CD8-positive, alpha-beta memory T cell (primary cell): ENCODE measurements around the gene HERC2. TPM values are rescaled to one million over a fixed set of nuclear protein-coding genes. Genes with fewer than 3 reads are reported as not detected.
"Not testable (repeated sequence)": the region's sequence is repeated elsewhere in the genome, so short reads cannot be mapped to it uniquely, and the experiment has no call there.

Experiments
- CTCF ChIA-PET: fragments of 350-600 bp; sonication (Branson Sonifier 250); formaldehyde crosslinking; loops from one replicate; lab custom pipeline; 2021; ENCODE audit warnings: antibody characterized with exemption; lab: Charles Lee
- POLR2A ChIA-PET: fragments of 350-600 bp; sonication (Branson Sonifier 250); formaldehyde crosslinking; loops from one replicate; lab custom pipeline; 2021; ENCODE audit warnings: antibody characterized with exemption; lab: Charles Lee
- DNase-seq, 5 donors: peaks; one replicate each; pipeline versions ENCODE4 v3.0.0 to v3.0.0-alpha.2; 2020 to 2022; ENCODE audit warnings: mixed read lengths in 1 of 5
- H3K27ac ChIP-seq: one replicate; pipeline ENCODE4 v1.7.0; 2013; ENCODE audit warnings: low read depth, mild to moderate bottlenecking, low read length, moderate library complexity
- H3K27me3 ChIP-seq: 2 replicates; pipeline ENCODE4 v1.7.0; 2013; ENCODE audit warnings: low read length, mild to moderate bottlenecking; ENCODE audit not compliant: insufficient read depth, poor library complexity, severe bottlenecking
- H3K36me3 ChIP-seq: 2 replicates; pipeline ENCODE4 v1.7.0; 2013; ENCODE audit warnings: mild to moderate bottlenecking, low read length, moderate library complexity; ENCODE audit not compliant: insufficient read depth
- H3K4me1 ChIP-seq: 2 replicates; pipeline ENCODE4 v1.7.0; 2013; ENCODE audit warnings: mild to moderate bottlenecking, low read length, moderate library complexity; ENCODE audit not compliant: insufficient read depth
- H3K4me3 ChIP-seq: 2 replicates; pipeline ENCODE4 v1.7.0; 2013; ENCODE audit warnings: mild to moderate bottlenecking, low read length
- H3K9me3 ChIP-seq: 2 replicates; pipeline ENCODE4 v1.7.0; 2013; ENCODE audit warnings: mild to moderate bottlenecking, low read length
- H3K27ac Mint-ChIP-seq, 8 donors: one replicate each; pipeline ENCODE4 v1.8.0; 2020 to 2021; ENCODE audit warnings: mixed read lengths in 8 of 8, mild to moderate bottlenecking in 6 of 8, inconsistent platforms in 3 of 8, moderate library complexity in 3 of 8
- H3K27me3 Mint-ChIP-seq, 2 donors: one replicate each; pipeline ENCODE4 v1.8.0; 2020 to 2021; ENCODE audit warnings: mixed read lengths in 2 of 2, mild to moderate bottlenecking in 1 of 2, moderate library complexity in 1 of 2
- H3K36me3 Mint-ChIP-seq, 3 donors: one replicate each; pipeline ENCODE4 v1.8.0; 2020 to 2021; ENCODE audit warnings: mixed read lengths in 3 of 3, inconsistent platforms in 1 of 3, mild to moderate bottlenecking in 1 of 3
- H3K4me1 Mint-ChIP-seq, 3 donors: one replicate each; pipeline ENCODE4 v1.8.0; 2020 to 2021; ENCODE audit warnings: mixed read lengths in 3 of 3, inconsistent platforms in 1 of 3, mild to moderate bottlenecking in 1 of 3
- H3K4me3 Mint-ChIP-seq, 7 donors: one replicate each; pipeline ENCODE4 v1.8.0; 2020 to 2021; ENCODE audit warnings: mixed read lengths in 7 of 7, mild to moderate bottlenecking in 6 of 7, moderate library complexity in 4 of 7, inconsistent platforms in 2 of 7
- H3K9me3 Mint-ChIP-seq, 5 donors: one replicate each; pipeline ENCODE4 v1.8.0; 2020 to 2022; ENCODE audit warnings: mixed read lengths in 5 of 5, mild to moderate bottlenecking in 3 of 5, moderate library complexity in 2 of 5, inconsistent platforms in 1 of 5
- polyA plus RNA-seq: library from polyadenylated mRNA; unstranded; fragments of 300-500 nt; fragmentation: Illumina TruSeq; gene quantifications from one replicate; pipeline ENCODE4 v1.2.3, GENCODE V29; 2021
- total RNA-seq, 2 experiments: library from RNA; stranded (reverse); gene quantifications; one replicate each; pipeline ENCODE4 v1.2.3, GENCODE V29; 2021

Gene HERC2, protein sequence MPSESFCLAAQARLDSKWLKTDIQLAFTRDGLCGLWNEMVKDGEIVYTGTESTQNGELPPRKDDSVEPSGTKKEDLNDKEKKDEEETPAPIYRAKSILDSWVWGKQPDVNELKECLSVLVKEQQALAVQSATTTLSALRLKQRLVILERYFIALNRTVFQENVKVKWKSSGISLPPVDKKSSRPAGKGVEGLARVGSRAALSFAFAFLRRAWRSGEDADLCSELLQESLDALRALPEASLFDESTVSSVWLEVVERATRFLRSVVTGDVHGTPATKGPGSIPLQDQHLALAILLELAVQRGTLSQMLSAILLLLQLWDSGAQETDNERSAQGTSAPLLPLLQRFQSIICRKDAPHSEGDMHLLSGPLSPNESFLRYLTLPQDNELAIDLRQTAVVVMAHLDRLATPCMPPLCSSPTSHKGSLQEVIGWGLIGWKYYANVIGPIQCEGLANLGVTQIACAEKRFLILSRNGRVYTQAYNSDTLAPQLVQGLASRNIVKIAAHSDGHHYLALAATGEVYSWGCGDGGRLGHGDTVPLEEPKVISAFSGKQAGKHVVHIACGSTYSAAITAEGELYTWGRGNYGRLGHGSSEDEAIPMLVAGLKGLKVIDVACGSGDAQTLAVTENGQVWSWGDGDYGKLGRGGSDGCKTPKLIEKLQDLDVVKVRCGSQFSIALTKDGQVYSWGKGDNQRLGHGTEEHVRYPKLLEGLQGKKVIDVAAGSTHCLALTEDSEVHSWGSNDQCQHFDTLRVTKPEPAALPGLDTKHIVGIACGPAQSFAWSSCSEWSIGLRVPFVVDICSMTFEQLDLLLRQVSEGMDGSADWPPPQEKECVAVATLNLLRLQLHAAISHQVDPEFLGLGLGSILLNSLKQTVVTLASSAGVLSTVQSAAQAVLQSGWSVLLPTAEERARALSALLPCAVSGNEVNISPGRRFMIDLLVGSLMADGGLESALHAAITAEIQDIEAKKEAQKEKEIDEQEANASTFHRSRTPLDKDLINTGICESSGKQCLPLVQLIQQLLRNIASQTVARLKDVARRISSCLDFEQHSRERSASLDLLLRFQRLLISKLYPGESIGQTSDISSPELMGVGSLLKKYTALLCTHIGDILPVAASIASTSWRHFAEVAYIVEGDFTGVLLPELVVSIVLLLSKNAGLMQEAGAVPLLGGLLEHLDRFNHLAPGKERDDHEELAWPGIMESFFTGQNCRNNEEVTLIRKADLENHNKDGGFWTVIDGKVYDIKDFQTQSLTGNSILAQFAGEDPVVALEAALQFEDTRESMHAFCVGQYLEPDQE (N-terminal part only)
- total RNA-seq: 10 to 100 TPM; 31.0 to 37.3 TPM
- 10.1 TPM for polyA plus RNA-seq

DNA sequence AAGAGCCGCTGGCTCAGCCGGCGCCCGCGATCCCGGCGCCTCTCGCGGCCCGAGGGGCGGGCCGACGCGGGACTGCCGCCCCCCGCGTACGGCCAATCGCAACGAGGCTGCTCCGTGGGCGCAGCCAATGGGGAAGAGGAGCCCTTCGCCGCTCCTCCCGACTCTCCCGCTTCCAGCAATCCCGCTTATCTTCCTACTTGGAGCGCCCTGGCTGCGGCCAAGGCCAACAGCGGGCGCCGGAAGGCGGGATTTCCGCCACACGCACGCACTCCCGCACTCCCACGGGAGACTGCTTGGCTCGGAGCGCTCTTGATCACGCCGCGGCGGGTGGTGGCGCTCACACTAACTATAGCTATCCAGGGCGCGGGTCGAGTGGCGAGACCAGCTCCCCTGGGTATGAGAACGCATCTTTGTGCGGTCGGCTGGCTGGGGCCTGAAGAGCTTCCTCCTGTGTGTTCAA lies at the start of gene HERC2:
Gene HERC2 (minus strand): TSS at position 51 of the 460 bp plus-strand sequence. CDS start 746 bp downstream, outside the sequence.
- H3K9me3 ChIP-seq, H3K27me3 ChIP-seq, H3K27me3 Mint-ChIP-seq, POLR2A ChIA-PET, H3K36me3 Mint-ChIP-seq, H3K9me3 Mint-ChIP-seq, H3K27ac ChIP-seq, H3K36me3 ChIP-seq, CTCF ChIA-PET, H3K4me3 ChIP-seq, H3K4me1 ChIP-seq, DNase-seq: not testable (repeated sequence)
- Mint-ChIP-seq H3K27ac (peak within 1 kb of the TSS; percentile 76 to 97 (median 92)), H3K4me1 (peaks cover 0 to 13% (median 10%) of the 10 kb centered on the region in 3 donors), H3K4me3 (peak within 1 kb of the TSS; percentile 92 to 100 (median 97))

DNA sequence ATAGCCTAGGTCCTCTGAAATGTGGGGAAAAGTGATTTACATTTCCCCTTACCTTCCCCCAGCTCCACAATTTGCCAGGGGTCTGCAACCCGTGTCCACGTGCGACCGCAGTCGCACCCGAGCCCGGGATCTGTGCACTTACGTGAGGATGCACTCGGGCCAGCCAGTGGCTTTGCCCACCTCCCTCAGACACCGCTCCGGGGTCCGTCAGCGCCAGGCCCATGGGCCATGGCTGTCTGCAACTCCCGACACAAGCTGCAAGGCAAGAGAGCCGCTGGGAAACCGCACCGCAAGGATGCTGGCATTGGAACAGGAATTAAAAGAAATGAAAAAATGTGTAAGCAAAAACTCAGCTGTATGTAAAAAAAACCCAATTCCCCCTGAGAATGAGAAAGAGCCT lies 43.5 kb upstream of the HERC2 start:
- H3K9me3 Mint-ChIP-seq, H3K27ac ChIP-seq, H3K4me3 ChIP-seq, H3K27ac Mint-ChIP-seq, H3K27me3 ChIP-seq, H3K36me3 ChIP-seq, H3K9me3 ChIP-seq, CTCF ChIA-PET, H3K4me1 ChIP-seq, POLR2A ChIA-PET, DNase-seq, H3K36me3 Mint-ChIP-seq, H3K27me3 Mint-ChIP-seq, H3K4me1 Mint-ChIP-seq, H3K4me3 Mint-ChIP-seq: not testable (repeated sequence)

DNA sequence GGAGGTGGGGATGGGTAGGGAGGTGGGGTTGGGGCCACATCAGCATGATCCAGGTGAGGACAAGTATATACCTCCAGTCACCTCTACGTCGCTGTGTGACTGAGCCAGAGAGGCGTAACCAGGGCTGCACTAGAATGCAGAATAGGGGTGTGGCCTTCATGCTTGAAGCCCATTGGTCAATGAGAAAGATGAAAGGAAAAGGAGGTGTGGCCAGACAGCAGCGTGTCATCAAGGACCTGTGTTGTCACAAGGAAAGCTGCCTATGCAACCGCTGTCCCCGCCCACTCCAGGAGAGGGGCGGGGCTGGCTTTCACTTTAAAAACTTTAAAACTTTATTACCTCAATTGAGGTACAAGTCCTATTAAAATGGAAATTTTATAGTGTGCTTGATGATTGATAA lies 36.0 kb upstream of the HERC2 start, which contains the start of gene GOLGA6L24:
Gene GOLGA6L24 (minus strand): TSS at position 101 of the 400 bp plus-strand sequence. CDS start 61 bp downstream, at position 40.
- POLR2A ChIA-PET, H3K4me3 Mint-ChIP-seq, DNase-seq, H3K27ac Mint-ChIP-seq, H3K36me3 Mint-ChIP-seq, H3K27me3 Mint-ChIP-seq, H3K9me3 Mint-ChIP-seq, CTCF ChIA-PET, H3K27me3 ChIP-seq, H3K9me3 ChIP-seq, H3K4me1 Mint-ChIP-seq, H3K4me3 ChIP-seq, H3K4me1 ChIP-seq, H3K27ac ChIP-seq, H3K36me3 ChIP-seq: not testable (repeated sequence)

DNA sequence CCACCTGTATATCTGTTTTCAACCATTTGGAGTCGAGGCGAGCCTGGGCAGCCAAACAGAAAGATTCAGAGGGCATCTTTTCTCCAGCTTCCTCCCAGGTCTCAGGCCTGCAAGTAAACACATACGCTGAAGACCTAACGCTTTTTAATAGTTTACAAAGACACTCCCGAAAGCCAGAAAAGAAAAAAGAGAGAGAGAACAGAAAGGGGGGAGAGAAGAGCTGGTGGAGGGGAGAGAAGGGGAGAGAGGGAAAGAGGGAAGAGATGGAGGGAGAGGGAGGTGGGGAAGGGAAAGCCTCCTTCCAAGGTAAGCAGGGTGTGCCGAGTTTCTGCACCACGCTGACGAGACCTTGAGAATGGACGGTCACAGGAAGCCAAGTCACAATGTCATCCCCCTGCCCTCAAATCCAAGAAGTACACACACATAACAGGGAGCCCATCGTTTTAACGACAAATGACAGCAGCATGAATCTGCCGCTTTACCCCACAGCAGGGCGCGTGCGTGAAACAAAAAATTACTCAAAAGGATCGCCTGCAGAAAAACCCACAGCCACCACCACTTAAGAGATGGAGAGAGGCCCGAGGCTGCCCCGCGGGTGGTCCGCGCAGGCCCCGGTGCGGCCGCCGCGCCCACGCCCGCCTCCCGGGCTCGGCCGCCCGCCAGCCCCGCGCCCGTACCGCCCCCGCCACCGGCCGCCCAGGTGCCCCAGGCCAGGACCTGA lies 461 bp downstream of the HERC2 start:
- POLR2A ChIA-PET, H3K4me1 ChIP-seq, H3K27me3 Mint-ChIP-seq, H3K27me3 ChIP-seq, H3K4me3 ChIP-seq, CTCF ChIA-PET, H3K9me3 Mint-ChIP-seq, H3K27ac ChIP-seq, H3K36me3 ChIP-seq, H3K9me3 ChIP-seq: not testable (repeated sequence)
- peak in 2 of 5 donors; percentile 11 to 18 for DNase-seq
- H3K27ac Mint-ChIP-seq: peak overlapping the region; percentile 76 to 97 (median 92)
- peaks cover 0 to 13% (median 10%) of the 10 kb centered on the region in 3 donors for H3K4me1 Mint-ChIP-seq
- H3K36me3 Mint-ChIP-seq: peaks cover 4 to 11% (median 5%) of the 10 kb centered on the region in 3 donors
- peak overlapping the region; percentile 92 to 100 (median 97) for H3K4me3 Mint-ChIP-seq

DNA sequence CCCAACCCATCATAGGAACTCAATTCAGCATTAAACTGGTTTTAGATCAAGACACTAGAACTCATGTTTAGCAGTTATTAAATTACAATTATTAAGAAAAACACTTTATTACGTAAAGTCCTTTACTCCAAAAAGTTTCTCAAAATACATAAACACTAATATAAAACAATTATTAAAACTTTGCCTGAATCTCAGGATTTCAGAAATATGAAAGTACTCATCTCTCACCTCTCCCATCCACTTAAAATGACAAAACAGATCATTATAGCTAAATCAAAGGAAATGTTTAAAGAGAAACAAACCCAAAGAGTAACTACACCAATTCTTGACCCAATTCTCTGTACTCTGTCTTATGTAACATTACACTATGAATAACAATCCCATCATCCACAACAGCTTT lies 2.3 kb downstream of the HERC2 start:
- H3K4me1 ChIP-seq, H3K36me3 ChIP-seq, POLR2A ChIA-PET, H3K4me3 ChIP-seq, H3K27ac Mint-ChIP-seq, H3K27ac ChIP-seq, H3K27me3 Mint-ChIP-seq, CTCF ChIA-PET, H3K9me3 Mint-ChIP-seq, DNase-seq, H3K9me3 ChIP-seq, H3K27me3 ChIP-seq: not testable (repeated sequence)
- H3K4me1 Mint-ChIP-seq: peaks cover 0 to 18% (median 10%) of the 10 kb centered on the region in 3 donors
- H3K4me3 Mint-ChIP-seq: peak overlapping the region in 3 of 7 donors; percentile 15 to 70 (median 26)
- H3K36me3 Mint-ChIP-seq: peaks cover 7 to 23% (median 8%) of the 10 kb centered on the region in 3 donors

DNA sequence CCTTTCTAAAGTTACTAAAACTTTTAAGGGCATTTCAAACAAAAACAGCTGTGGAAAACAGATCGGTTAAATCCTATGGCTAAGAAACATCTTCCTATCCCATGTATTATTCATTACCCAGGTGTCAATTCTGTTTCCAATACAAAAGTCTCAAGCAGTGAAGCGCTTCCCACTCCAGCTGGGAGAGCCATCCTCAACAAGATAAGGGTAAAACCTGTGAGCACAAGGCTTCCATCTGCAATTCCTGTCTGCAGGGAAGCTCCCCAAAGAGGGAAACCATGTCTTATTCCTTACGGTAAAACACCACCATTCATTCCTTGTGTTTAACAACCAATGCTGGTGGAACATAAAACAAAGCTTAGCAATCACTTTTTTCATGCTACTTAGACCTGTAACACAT lies 3.2 kb downstream of the HERC2 start:
- peaks cover 10 to 28% (median 12%) of the 10 kb centered on the region in 3 donors for H3K36me3 Mint-ChIP-seq
- H3K9me3 ChIP-seq, CTCF ChIA-PET, H3K4me3 ChIP-seq, H3K4me1 ChIP-seq, H3K4me3 Mint-ChIP-seq, H3K27me3 ChIP-seq, DNase-seq, H3K27ac ChIP-seq, H3K36me3 ChIP-seq, H3K27me3 Mint-ChIP-seq, POLR2A ChIA-PET, H3K9me3 Mint-ChIP-seq, H3K27ac Mint-ChIP-seq: not testable (repeated sequence)
- peaks cover 5 to 21% (median 13%) of the 10 kb centered on the region in 3 donors for H3K4me1 Mint-ChIP-seq

DNA sequence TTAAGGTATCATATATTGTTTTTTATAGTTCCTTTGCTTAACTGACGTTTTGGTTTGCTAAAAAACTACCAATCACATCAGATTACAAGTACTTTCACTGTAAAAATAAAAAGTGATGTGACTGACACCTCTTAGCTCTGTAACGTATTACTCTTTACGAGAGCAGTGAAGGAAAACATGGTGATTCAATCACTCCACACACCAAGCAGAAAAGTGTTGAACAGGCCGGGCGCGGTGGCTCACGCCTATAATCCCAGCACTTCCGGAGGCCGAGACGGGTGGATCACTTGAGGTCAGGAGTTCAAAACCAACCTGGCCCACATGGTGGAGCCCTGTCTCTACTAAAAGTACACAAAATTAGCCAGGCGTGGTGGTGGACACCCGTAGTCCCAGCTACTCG lies 3.9 kb downstream of the HERC2 start:
- Mint-ChIP-seq H3K4me3 (peak overlapping the region in 1 of 7 donors; percentile 58), H3K36me3 (peaks cover 10 to 30% (median 12%) of the 10 kb centered on the region in 3 donors), H3K4me1 (peaks cover 5 to 21% (median 13%) of the 10 kb centered on the region in 3 donors)
- H3K27me3 ChIP-seq, H3K27ac Mint-ChIP-seq, H3K9me3 Mint-ChIP-seq, H3K27ac ChIP-seq, H3K36me3 ChIP-seq, DNase-seq, POLR2A ChIA-PET, H3K27me3 Mint-ChIP-seq, CTCF ChIA-PET, H3K9me3 ChIP-seq, H3K4me1 ChIP-seq, H3K4me3 ChIP-seq: not testable (repeated sequence)
